ENCODE measurements around the gene AGPAT4. TPM values are rescaled to one million over a fixed set of nuclear protein-coding genes. Genes with fewer than 3 reads are reported as not detected.

AGPAT4 gene
- total RNA-seq, 3 donors from 2014 or later = 6.5 to 12.3 (median 7.3) TPM

DNA sequence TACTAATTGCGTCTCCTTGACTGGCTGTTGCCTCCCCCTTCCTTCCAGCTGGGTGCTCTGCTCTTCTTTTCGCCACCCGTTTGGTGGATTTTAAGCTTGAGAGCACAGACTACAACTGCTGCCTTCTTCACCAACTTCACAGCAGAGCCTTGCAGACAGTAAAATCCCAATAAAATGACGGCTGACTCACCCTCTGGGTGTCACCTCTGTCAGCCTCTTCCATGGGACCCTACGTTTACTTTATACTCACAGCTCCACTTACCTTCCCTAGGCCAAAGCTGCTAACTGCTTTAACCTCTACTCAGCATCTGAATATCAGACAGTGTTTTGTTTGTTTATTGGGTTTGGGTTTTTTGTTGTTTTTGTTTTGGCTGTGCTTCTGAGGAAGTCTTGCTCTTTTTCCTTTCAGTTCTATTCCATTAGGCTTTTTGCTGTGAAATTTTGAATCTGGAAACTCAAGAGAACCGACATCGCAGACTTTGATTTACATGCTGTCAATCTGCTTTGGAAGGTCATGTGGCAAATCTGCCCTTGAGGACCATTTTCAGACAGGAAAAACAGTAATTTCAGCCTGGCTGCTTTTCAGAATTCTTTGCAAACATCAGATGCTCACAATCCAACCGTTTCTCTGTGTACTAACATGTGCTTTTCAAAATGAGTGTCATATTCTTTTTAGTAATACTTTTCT is 2.4 kb downstream of the AGPAT4 start:
- Histone ChIP-seq H3K36me3 (ENCODE audit: low read depth) (no peaks in the 10 kb centered on the region), H3K9me3 (no peaks in the 10 kb centered on the region), H3K4me1 (ENCODE audit: low read depth) (peaks cover 4% of the 10 kb centered on the region), H3K4me3 (no peak overlapping the region)
- no peak for TF ChIP-seq CTCF (IDR thresholded peaks at IDR 0.05)
- ATAC-seq (peak; percentile 59), DNase-seq (peak in 1 of 3 donors; percentile 13)
- intact Hi-C loops (cut with DNase I, micrococcal nuclease) = no loop called here

- Histone ChIP-seq H3K4me1 (ENCODE audit: low read depth) (peaks cover 4% of the 10 kb centered on the region), H3K36me3 (ENCODE audit: low read depth) (no peaks in the 10 kb centered on the region), H3K9me3 (no peaks in the 10 kb centered on the region), H3K4me3 (no peak overlapping the region)
- ATAC-seq (no peak), DNase-seq (no peak)
- intact Hi-C loops (cut with DNase I, micrococcal nuclease) = no loop called here
- no peak for TF ChIP-seq CTCF (IDR thresholded peaks at IDR 0.05)
Measured at GRCh38 chr6:161270116-161270515, 3.7 kb downstream of the AGPAT4 start.

DNA sequence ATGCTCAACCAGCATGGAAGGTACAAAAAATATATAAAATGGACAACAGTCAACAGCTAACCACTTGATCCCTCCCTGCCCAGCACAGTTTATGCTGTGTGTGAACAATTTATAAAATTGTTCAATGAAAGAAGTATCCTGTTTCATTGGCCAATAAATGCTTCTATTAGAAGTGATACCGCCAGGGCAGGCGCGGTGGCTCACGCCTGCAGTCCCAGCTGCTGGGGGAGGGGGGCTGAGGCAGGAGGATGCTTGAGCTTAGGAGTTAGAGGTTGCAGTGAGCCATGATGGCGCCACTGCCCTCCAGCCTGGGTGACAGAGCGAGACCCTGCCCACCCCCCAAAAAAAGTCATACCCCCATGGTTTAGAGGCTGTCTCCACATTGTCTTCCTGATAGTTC is 4.6 kb downstream of the AGPAT4 start:
- DNase-seq = no peak

GRCh38 chr6:161268531-161269210 is 5.2 kb downstream of the AGPAT4 start:
- DNase-seq (no peak), ATAC-seq (no peak)
- no peak for TF ChIP-seq CTCF (IDR thresholded peaks at IDR 0.05)
- Histone ChIP-seq H3K36me3 (ENCODE audit: low read depth) (no peaks in the 10 kb centered on the region), H3K4me3 (no peak overlapping the region), H3K9me3 (no peaks in the 10 kb centered on the region), H3K4me1 (ENCODE audit: low read depth) (peaks cover 4% of the 10 kb centered on the region)
- intact Hi-C loops (cut with DNase I, micrococcal nuclease) = no loop called here

More for the DNA sequence above, 4.6 kb downstream of the AGPAT4 start:
- ATAC-seq = no peak
- intact Hi-C loops (cut with DNase I, micrococcal nuclease) = no loop called here
- Histone ChIP-seq H3K36me3 (ENCODE audit: low read depth) (no peaks in the 10 kb centered on the region), H3K9me3 (no peaks in the 10 kb centered on the region), H3K4me3 (no peak overlapping the region), H3K4me1 (ENCODE audit: low read depth) (peaks cover 4% of the 10 kb centered on the region)
- TF ChIP-seq CTCF (IDR thresholded peaks at IDR 0.05) = no peak

GRCh38 chr6:161266513-161267230 is 7.2 kb downstream of the AGPAT4 start:
- intact Hi-C loops (cut with DNase I, micrococcal nuclease) = no loop called here
- no peak overlapping the region for H3K4me3 ChIP-seq
- DNase-seq (no peak), ATAC-seq (no peak)
- no peaks in the 10 kb centered on the region for H3K36me3 ChIP-seq (ENCODE audit: low read depth)
- H3K4me1 ChIP-seq (ENCODE audit: low read depth) = no peaks in the 10 kb centered on the region
- H3K9me3 ChIP-seq = no peaks in the 10 kb centered on the region
- no peak for TF ChIP-seq CTCF (IDR thresholded peaks at IDR 0.05)
